Vagina (tissue), 2 donors: ENCODE results near the gene AMH. TPM values are rescaled to one million over a fixed set of nuclear protein-coding genes. Genes with fewer than 3 reads are reported as not detected.
A peak's percentile ranks its signal among the peaks of the same experiment; 100 is the strongest.

Experiments used
- DNase-seq, 2 donors: peaks; one replicate each; pipeline ENCODE4 v3.0.0-alpha.2; 2017; ENCODE audit errors: extremely low spot score in 2 of 2
- H3K27ac ChIP-seq: fragments of 200-600 bp; sonication (generic); one replicate; pipeline ENCODE4 v1.5.1; 2019
- H3K27me3 ChIP-seq: fragments of 200-600 bp; sonication (generic); one replicate; pipeline ENCODE4 v1.5.1; 2019
- H3K36me3 ChIP-seq, 2 donors: fragments of 200-600 bp; sonication (generic); one replicate each; pipeline ENCODE4 v1.5.1; 2017 to 2019
- H3K4me1 ChIP-seq: fragments of 200-600 bp; sonication (generic); one replicate; pipeline ENCODE4 v1.5.1; 2019
- H3K4me3 ChIP-seq, 2 donors: fragments of 200-600 bp; sonication (generic); 1 replicate in 1 of 2; 2 replicates in 1 of 2; pipeline ENCODE4 v1.5.1; 2016 to 2019
- H3K9me3 ChIP-seq: fragments of 200-600 bp; sonication (generic); one replicate; pipeline ENCODE4 v1.5.1; 2019
- POLR2A ChIP-seq, 2 donors: fragments of 450-650 bp; IDR thresholded peaks; one replicate each; pipeline ENCODE4 v1.6.1; 2017; ENCODE audit warnings: antibody characterized with exemption in 2 of 2, mild to moderate bottlenecking in 2 of 2, moderate library complexity in 2 of 2
- POLR2AphosphoS5 ChIP-seq, 2 donors: sonication (generic); formaldehyde crosslinking; IDR thresholded peaks; one replicate each; pipeline ENCODE4 v1.9.0; 2017; ENCODE audit warnings: antibody characterized with exemption in 2 of 2, mild to moderate bottlenecking in 2 of 2, low read depth in 1 of 2; ENCODE audit not compliant: insufficient read depth in 1 of 2
- intact Hi-C: fragments of 100-400 bp; cut with DNase I; formaldehyde crosslinking; loops from one replicate; pipeline ENCODE4 v1.15.1; 2023
- total RNA-seq: library from RNA; depleted of rRNA; stranded (reverse); fragments of >200 nt; gene quantifications from one replicate; pipeline ENCODE4 v1.2.3, GENCODE V29; 2016
- TF ChIP-seq, protein P1 (sequence below), 3 experiments: fragments of 450-650 bp in 2 of 3; fragments of 200-600 bp in 1 of 3; sonication (generic) in 1 of 3; IDR thresholded peaks; one replicate each; pipeline ENCODE4 v1.5.1; 2017 to 2019; ENCODE audit warnings: antibody characterized with exemption in 3 of 3, mild to moderate bottlenecking in 2 of 3, moderate library complexity in 2 of 3

AMH gene
- total RNA-seq, 1 donor from 2014 or later: 2.7 TPM

GRCh38 chr19:2289714-2290435 is 40.8 kb downstream of the AMH start:
- H3K4me1 ChIP-seq: peaks cover 33% of the 10 kb centered on the region
- peaks cover 8% of the 10 kb centered on the region for H3K27me3 ChIP-seq
- no peaks in the 10 kb centered on the region for H3K36me3 ChIP-seq
- H3K9me3 ChIP-seq: no peaks in the 10 kb centered on the region
- H3K4me3 ChIP-seq: peak overlapping the region; percentile 25 to 27
- TF ChIP-seq, protein P1, sequence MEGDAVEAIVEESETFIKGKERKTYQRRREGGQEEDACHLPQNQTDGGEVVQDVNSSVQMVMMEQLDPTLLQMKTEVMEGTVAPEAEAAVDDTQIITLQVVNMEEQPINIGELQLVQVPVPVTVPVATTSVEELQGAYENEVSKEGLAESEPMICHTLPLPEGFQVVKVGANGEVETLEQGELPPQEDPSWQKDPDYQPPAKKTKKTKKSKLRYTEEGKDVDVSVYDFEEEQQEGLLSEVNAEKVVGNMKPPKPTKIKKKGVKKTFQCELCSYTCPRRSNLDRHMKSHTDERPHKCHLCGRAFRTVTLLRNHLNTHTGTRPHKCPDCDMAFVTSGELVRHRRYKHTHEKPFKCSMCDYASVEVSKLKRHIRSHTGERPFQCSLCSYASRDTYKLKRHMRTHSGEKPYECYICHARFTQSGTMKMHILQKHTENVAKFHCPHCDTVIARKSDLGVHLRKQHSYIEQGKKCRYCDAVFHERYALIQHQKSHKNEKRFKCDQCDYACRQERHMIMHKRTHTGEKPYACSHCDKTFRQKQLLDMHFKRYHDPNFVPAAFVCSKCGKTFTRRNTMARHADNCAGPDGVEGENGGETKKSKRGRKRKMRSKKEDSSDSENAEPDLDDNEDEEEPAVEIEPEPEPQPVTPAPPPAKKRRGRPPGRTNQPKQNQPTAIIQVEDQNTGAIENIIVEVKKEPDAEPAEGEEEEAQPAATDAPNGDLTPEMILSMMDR (IDR thresholded peaks at IDR 0.05): no peak
- TF ChIP-seq POLR2A (IDR thresholded peaks at IDR 0.05): no peak
- TF ChIP-seq POLR2AphosphoS5 (IDR thresholded peaks at IDR 0.05; ENCODE audit: insufficient read depth in 1 of 2, low read depth in 1 of 2): no peak
- intact Hi-C loops: no loop called here
- DNase-seq: no peak
- no peak overlapping the region for H3K27ac ChIP-seq

GRCh38 chr19:2290441-2291184 is 41.5 kb downstream of the AMH start:
- DNase-seq: no peak
- peak overlapping the region; percentile 25 to 27 for H3K4me3 ChIP-seq
- no peaks in the 10 kb centered on the region for H3K9me3 ChIP-seq
- TF ChIP-seq POLR2AphosphoS5 (IDR thresholded peaks at IDR 0.05; ENCODE audit: insufficient read depth in 1 of 2, low read depth in 1 of 2): no peak
- intact Hi-C loops: no loop called here
- H3K27ac ChIP-seq: no peak overlapping the region
- peaks cover 8% of the 10 kb centered on the region for H3K27me3 ChIP-seq
- H3K4me1 ChIP-seq: peaks cover 39% of the 10 kb centered on the region
- no peaks in the 10 kb centered on the region for H3K36me3 ChIP-seq

- Histone ChIP-seq H3K27me3 (peaks cover 8% of the 10 kb centered on the region), H3K36me3 (no peaks in the 10 kb centered on the region), H3K4me1 (peaks cover 39% of the 10 kb centered on the region), H3K4me3 (peak overlapping the region; percentile 25 to 27), H3K27ac (no peak overlapping the region), H3K9me3 (no peaks in the 10 kb centered on the region)
- intact Hi-C loops: no loop called here
- TF ChIP-seq POLR2A (IDR thresholded peaks at IDR 0.05) (no peak), POLR2AphosphoS5 (IDR thresholded peaks at IDR 0.05; ENCODE audit: insufficient read depth in 1 of 2, low read depth in 1 of 2) (no peak)
- TF ChIP-seq, protein P1 (IDR thresholded peaks at IDR 0.05): no peak
- DNase-seq: no peak
Measured at GRCh38 chr19:2291185-2291751, 42.1 kb downstream of the AMH start.

DNA sequence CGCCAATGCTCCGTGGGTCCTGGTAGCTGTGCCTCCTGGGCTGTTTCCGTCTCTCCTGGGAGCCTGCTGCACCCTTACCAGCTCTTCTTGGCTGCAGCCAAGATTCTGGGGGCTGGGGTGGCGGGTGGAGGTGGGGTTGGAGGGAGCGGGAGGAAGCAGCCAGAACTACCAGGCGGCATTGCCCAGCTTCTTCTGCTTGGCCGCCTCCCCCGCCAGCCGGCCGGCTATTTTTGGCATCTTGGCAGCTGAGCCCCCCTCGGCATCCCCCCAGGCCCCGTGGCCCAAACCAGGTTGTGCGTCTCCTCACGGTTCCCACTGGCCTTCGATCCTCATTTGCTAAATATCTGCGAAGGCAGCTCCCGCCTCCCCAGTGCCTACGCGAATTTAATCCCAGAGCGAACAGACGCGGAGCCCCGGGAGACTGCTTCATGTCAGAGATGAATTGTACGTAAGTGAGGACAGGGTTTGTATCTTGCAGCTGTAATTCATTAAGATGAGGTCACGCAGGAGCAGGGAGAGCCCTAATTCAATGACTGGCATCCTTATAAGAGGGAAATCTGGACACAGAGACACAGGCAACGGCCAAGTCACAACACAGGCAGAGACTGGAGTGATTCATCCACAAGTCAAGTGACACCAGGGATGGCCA is 45.7 kb downstream of the AMH start:
- no peaks in the 10 kb centered on the region for H3K9me3 ChIP-seq
- H3K4me3 ChIP-seq: peak overlapping the region in 1 of 2 donors; percentile 10
- peaks cover 32% of the 10 kb centered on the region for H3K4me1 ChIP-seq
- H3K27ac ChIP-seq: no peak overlapping the region
- peaks cover 8% of the 10 kb centered on the region for H3K27me3 ChIP-seq
- intact Hi-C loops: no loop called here
- DNase-seq: no peak
- no peaks in the 10 kb centered on the region for H3K36me3 ChIP-seq
- TF ChIP-seq POLR2A (IDR thresholded peaks at IDR 0.05) (no peak), POLR2AphosphoS5 (IDR thresholded peaks at IDR 0.05; ENCODE audit: insufficient read depth in 1 of 2, low read depth in 1 of 2) (peak in 1 of 2 donors; percentile 22)

DNA sequence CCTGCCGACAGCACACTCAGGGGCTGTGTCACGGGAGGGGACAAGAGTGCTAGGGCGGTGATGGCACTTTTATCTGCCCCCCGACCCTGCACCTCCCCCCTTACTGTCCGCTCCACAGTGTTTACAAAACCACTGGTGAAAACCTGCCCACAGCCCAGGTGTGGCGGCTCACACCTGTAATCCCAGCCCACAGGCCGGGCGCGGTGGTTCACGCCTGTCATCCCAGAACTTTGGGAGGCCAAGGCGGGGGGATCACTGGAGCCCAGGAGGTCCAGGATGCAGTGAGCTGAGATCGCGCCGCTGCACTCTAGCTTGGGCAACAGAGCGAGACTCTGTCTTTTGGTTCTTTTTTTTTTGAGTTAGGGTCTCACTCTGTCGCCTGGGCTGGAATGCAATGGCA is 47.0 kb downstream of the AMH start:
- no peak for TF ChIP-seq POLR2AphosphoS5 (IDR thresholded peaks at IDR 0.05; ENCODE audit: insufficient read depth in 1 of 2, low read depth in 1 of 2)
- TF ChIP-seq, protein P1 (IDR thresholded peaks at IDR 0.05): no peak
- no peak for TF ChIP-seq POLR2A (IDR thresholded peaks at IDR 0.05)
- H3K27me3 ChIP-seq: no peaks in the 10 kb centered on the region

More for the DNA sequence above, 47.0 kb downstream of the AMH start:
- Histone ChIP-seq H3K4me3 (no peak overlapping the region), H3K4me1 (peaks cover 19% of the 10 kb centered on the region), H3K36me3 (no peaks in the 10 kb centered on the region), H3K27ac (no peak overlapping the region), H3K9me3 (no peaks in the 10 kb centered on the region)
- no peak for DNase-seq
- intact Hi-C loops: no loop called here
